GM21723 (cell line): Measurements from ENCODE around the gene WWTR1.

Experiments
- ATAC-seq: cut with Tn5 transposase; IDR thresholded peaks from one replicate; pipeline ENCODE4 v1.9.1; 2021; ENCODE audit warnings: mild to moderate bottlenecking, moderate library complexity; ENCODE audit not compliant: unreplicated experiment

Gene WWTR1

GRCh38 chr3:149571381-149571780 is 86.4 kb downstream of the WWTR1 start:
- ATAC-seq: no peak

DNA sequence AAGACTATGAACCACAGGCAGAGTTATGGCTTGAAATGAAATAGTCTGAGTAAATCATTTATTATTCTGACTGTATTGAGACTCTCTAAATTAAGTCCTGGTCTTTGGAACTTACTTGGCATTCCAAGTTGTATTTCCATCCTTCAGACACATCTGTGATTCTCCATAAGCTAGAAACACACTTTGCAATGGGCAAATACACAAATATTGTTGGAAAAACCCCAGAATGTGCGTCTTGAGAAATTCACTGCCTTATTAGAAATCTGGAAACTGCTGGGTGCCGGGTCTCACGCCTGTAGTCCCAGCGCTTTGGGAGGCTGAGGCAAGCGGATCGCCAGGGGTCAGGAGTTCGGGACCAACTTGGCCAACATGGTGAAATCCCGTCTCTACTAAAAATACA is 87.8 kb downstream of the WWTR1 start:
- no peak for ATAC-seq

DNA sequence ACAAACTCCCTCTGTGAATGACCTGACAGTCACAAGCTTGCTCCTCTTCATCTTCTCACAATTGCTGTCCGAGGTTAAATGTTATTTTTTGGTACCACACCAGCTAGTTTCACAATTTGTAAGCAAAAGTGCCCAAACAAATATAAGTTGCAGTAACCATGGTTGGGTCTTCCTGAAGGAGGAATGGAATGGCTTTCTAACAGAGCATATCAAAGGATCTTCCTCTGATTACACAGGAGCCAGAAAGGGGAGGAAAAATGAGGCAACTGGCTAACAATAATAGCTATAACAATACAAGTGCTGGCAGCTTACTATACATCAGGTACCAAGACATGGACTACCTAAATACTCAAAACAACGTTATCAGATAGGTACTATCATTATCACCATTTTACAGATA is 90.4 kb downstream of the WWTR1 start:
- ATAC-seq: no peak

DNA sequence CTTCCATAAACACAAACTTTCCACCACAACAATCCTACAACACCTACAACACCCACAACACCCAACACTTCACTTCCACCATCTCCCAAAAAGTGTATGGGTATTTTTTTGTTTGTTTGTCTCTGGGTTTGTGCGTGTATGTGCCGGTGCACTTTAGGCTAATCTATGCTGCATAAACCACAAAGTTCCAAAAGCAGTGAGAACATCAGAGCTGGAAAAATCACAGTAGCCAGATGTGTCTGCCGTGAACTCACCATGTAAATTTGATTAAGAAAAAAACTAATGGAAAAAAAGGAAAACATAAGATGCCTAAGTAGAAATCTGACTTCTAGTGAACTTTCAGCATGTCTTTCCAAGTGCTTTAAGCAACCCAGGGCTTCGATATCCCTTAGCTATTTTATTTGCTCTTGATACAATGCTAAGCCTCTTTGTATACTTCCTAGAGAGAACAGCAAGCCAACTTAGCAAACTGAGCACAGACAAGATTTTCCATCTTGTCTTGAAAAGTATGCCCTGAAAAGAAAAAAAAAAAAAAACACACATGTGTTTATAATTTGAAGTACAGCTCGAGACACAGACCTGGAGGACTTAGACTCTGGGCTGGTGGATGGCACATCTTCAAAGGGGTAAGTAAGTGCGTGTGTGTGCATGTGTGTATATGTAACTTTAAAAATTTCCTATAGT is 91.4 kb downstream of the WWTR1 start:
- no peak for ATAC-seq

- ATAC-seq: no peak
Measured at GRCh38 chr3:149564079-149564478, 93.7 kb downstream of the WWTR1 start.

DNA sequence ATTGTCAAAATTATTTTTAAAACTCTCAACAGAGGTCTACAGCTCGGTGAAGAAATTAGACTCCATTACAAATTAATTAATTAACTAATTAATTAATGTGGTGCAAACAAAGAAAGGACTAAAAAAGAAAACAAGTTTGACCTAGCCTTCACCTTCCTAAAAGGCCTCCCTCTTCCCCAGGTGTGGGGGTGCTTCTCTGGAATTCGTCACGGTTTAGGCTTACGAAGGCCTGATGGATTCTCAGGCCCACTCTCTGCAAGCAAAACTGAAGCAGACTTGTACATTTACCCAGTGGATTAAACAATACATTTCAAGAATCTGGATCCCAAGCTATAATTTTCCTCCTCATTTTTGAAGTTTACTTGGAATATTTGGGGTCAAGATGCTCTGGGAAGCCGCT is 94.7 kb downstream of the WWTR1 start:
- ATAC-seq: no peak

DNA sequence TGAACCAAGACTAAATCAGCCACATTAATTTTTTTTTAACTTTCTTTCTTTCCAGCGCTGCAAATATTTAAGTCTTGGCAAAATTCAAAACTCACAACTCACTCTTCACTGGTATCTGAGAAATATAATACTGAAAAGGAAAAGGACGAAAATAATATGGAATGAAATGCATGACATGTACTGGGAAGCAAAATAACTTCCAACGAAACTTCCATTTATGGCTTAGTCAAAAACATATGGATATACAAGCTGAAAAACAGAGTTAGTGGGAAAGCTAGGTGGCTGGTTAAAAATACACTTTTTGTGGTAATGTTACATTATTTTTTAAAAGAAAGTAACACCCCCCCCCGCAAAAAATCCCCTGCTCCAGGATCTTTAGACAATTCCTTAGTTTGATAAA is 97.2 kb downstream of the WWTR1 start:
- ATAC-seq: no peak

GRCh38 chr3:149560001-149560400 is 97.8 kb downstream of the WWTR1 start:
- ATAC-seq: no peak

DNA sequence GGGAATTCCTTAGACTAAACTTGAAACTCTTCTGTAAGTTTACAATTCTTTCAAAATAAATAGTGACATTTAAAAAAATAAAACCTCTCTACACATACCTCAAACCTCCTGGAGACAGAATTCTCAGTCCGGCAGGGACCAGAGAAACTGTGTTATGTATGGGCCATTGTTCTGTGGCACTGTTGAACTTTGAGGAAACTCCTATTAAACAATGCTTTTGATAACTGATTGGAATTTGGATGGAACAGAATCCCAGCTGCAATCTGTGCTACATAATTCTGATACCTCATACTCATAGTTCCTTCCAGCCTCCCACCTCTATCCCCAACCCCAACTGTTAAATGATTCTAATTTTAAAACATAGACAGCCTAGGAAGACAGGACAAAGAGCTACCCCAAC is 98.3 kb downstream of the WWTR1 start:
- no peak for ATAC-seq

DNA sequence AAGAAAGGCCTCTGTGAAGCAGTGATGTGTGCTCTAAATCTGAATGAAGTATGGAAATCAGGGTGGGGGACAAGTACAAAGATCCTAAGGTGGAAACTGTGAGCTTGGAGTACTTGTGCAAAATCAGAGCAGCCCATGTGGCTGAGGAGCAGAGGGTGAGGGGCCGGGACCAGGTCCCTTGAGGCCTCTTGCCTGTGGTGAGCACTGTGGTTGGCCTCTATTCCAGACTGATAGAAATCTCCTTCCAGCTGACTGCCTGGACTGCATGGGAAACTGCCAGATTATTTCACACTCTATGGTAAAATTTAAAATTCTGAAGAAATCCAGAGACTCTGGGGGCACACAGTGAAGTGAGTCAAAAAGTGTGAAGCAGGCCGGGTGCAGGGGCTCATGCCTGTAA is 101.9 kb downstream of the WWTR1 start:
- no peak for ATAC-seq

DNA sequence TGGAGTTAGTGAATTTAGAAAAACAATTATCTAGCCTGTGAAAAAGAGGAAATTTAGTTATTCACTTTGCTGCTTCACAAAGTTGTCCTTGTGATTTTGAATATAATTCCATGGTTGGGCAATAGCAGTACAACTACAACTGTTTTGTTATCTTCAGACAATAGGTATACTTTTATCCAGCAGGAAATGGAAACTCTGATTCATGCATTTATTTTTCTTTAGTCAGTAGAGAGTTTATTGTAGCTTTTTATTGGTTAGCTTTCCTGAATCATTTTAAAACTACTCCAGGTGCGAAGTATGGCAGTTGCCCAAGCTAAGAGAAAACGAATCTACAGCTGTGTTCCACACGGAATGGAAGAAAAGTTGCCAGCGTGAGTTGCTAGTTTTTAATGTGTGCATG is 103.0 kb downstream of the WWTR1 start:
- no peak for ATAC-seq

- ATAC-seq: no peak
Measured at GRCh38 chr3:149553781-149554451, 103.9 kb downstream of the WWTR1 start.

- ATAC-seq: no peak
Measured at GRCh38 chr3:149552700-149553099, 105.1 kb downstream of the WWTR1 start.

DNA sequence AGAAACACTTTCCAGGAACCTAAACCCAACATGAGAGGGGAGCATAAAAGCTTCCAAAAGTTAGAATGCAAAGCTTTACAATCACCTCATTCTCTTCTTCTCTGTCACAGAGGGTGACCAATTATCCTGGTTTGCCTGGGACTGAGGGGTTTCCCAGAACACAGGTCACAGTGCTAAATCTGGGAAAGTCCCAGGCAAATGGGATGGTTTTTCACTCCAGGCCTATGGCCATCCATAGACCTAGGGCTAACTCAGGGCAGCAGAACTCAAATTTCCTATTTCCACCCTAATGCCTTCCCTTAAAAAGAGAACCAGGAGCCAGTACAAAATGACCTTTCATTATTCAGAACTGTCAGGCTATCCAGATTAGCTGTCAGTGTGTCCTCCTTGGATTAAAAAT is 106.3 kb downstream of the WWTR1 start:
- ATAC-seq: no peak

DNA sequence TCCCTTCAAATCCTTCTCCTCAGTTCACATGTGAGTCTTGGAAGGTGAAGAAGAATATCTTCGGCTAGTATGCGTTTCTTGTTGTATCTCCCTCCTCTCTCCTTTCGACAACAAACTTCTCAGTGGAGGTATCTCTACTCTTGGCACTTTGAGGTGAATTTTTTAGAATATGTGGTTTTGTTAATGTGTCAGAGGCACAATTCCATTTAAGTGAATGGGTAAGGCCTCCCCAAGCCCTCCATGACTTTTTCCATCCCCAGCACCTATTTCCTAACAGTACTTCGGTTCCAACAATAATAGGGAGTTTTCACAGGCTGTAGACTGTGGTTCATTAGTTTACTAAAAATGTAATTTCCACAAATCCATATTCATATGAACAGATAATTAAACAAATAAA is 109.2 kb downstream of the WWTR1 start:
- no peak for ATAC-seq

DNA sequence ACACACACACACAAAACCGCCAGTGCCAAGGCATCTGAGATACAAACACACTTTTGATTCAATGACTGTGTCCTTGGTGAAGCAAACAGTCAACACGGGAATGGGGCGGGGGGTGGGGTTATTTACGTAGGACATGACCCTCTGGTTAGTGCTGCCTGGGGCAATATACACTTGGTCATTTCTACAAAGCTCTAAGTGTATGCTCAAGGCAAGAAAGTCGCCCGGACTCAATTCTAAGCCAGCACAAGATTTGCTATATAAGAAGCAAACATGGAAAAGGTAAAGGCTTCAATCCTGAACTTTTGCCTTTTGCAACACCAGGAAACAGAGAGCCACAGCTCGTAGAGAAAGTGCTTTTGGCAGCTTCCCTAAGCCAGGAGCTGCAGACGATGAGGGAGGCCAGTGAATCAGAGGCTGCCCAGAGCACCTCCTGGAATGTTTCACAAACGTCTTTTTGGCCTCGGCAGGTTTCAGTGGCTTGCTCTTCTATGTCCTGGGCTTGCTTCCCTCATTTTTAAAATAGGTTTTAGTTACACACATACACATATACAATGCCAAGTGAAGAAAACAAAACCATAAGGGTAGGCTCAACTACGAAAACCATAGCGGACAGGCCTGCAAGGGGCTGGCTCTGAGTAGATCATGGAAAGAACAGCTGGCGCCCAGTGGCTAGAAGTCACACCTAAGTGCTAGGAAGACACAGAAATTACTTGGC is 109.7 kb downstream of the WWTR1 start:
- ATAC-seq: no peak

- no peak for ATAC-seq
Measured at GRCh38 chr3:149547413-149547812, 110.4 kb downstream of the WWTR1 start.

GRCh38 chr3:149545049-149545448 is 112.8 kb downstream of the WWTR1 start:
- ATAC-seq: no peak

DNA sequence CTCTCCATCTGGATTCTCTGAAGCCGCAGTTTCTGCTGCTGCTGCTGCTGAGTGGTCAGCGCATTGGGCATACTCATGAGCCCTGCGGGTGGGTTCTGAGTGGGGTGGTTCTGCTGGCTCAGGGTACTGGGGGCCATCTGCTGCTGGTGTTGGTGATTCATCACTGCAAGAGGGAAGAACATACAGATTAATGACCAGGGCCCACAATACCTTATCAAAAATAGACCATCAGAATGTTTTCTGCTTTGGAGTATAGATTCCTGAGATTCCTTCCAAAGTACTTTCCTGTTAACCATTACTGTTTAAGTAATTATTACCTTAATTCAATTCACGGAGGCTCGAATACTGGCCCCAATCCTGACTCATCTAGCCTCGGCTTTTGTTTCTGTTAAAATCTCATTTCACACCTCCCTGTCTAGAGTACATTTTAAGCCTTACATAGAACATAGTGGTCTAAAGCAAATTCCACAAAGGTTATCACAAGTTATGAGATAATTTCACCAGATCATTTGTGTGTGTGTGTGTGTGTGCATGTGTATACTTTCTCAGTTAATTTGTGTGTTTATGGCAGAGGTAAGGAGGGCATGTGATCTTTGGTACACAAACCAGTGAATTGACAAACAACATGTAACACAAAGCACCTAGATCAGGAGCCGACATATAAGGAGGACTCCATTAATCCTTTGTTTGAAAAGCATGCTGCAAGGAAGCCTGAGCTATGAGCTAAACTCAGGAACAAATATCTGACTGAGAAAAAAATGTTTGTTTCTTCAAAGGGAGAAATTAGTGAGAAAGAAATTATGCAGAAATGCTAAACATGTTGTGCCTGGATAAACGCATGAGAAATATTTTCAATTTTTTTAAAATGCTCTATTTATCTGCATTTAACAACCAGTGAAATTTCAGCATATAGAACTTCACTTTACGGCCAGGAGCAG is 115.2 kb downstream of the WWTR1 start:
- no peak for ATAC-seq

DNA sequence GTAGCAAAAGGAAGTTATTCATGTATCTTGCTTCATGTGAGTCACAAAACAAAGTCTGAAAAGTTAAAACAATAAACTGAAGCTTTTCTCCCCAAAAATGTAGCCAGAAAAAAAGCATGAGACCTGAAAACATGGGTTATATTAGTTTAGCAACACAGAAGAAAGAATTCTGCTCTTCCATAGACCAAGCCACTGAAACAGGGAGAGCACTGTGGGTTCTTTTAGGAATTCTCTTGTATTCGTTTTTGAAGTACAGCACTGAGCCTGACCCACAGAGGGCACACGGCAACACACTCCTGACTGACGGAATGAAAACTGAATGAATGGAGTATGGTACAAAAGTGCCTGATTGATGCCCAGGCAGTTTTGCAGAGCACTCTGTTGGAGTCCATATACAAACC is 116.7 kb downstream of the WWTR1 start:
- ATAC-seq: no peak

DNA sequence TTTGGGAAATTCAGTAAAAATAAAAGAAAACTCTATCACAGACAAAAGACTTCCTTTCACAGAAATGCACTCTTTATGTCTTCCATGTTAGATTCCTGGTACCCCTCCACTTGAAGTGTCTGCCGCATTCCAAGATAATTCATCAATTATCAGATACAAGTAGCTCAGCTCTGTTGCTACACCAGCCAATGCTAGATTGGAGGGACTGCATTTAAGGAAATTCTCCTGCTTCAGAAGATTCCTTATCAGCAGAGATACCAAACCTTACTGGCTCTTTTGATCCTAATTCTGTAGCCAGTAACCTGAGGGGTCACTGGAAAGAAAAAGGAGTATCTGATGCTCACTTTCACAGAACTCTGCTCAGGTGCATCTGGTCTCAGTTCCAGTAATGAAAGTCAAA is 119.5 kb downstream of the WWTR1 start:
- no peak for ATAC-seq
